HEK293 (cell line): ENCODE measurements around the gene STK11.

Experiments
- FEZF1 ChIP-seq: fragments of 450-650 bp; formaldehyde crosslinking; IDR thresholded peaks from 2 replicates; pipeline ENCODE4 v1.5.1; 2016; ENCODE audit warnings: missing biosample characterization, missing genetic modification characterization
- GLIS1 ChIP-seq: fragments of 450-650 bp; formaldehyde crosslinking; IDR thresholded peaks from 2 replicates; pipeline ENCODE4 v1.5.1; 2016; ENCODE audit warnings: missing biosample characterization, missing genetic modification characterization
- KLF10 ChIP-seq: fragments of 450-650 bp; IDR thresholded peaks from 2 replicates; pipeline ENCODE4 v1.5.1; 2018; ENCODE audit warnings: missing biosample characterization, mild to moderate bottlenecking, missing genetic modification characterization
- OVOL3 ChIP-seq: fragments of 450-650 bp; formaldehyde crosslinking; IDR thresholded peaks from 2 replicates; pipeline ENCODE4 v1.5.1; 2016; ENCODE audit warnings: missing biosample characterization, missing genetic modification characterization
- PATZ1 ChIP-seq: fragments of 450-650 bp; formaldehyde crosslinking; IDR thresholded peaks from 2 replicates; pipeline ENCODE4 v1.5.1; 2016; ENCODE audit warnings: missing biosample characterization, missing genetic modification characterization
- REPIN1 ChIP-seq: fragments of 450-650 bp; formaldehyde crosslinking; IDR thresholded peaks from 2 replicates; pipeline ENCODE4 v1.5.1; 2017; ENCODE audit warnings: missing biosample characterization, missing genetic modification characterization, low read depth
- ZBTB21 ChIP-seq: fragments of 450-650 bp; formaldehyde crosslinking; IDR thresholded peaks from 2 replicates; pipeline ENCODE4 v1.5.1; 2017; ENCODE audit warnings: missing biosample characterization, missing genetic modification characterization
- ZFP69B ChIP-seq: fragments of 450-650 bp; formaldehyde crosslinking; IDR thresholded peaks from 2 replicates; pipeline ENCODE4 v1.5.1; 2016; ENCODE audit warnings: missing biosample characterization, missing genetic modification characterization
- ZNF112 ChIP-seq: fragments of 450-650 bp; formaldehyde crosslinking; IDR thresholded peaks from 2 replicates; pipeline ENCODE4 v1.5.0; 2017; ENCODE audit warnings: missing biosample characterization, missing genetic modification characterization
- ZNF133 ChIP-seq: fragments of 450-650 bp; formaldehyde crosslinking; IDR thresholded peaks from 2 replicates; pipeline ENCODE4 v1.5.1; 2016; ENCODE audit warnings: missing biosample characterization, missing genetic modification characterization
- ZNF174 ChIP-seq: fragments of 450-650 bp; formaldehyde crosslinking; IDR thresholded peaks from 2 replicates; pipeline ENCODE4 v1.5.0; 2017; ENCODE audit warnings: missing biosample characterization, mild to moderate bottlenecking, missing genetic modification characterization
- ZNF175 ChIP-seq: fragments of 450-650 bp; formaldehyde crosslinking; IDR thresholded peaks from 2 replicates; pipeline ENCODE4 v1.5.1; 2016; ENCODE audit warnings: missing biosample characterization, missing genetic modification characterization
- ZNF211 ChIP-seq: fragments of 450-650 bp; formaldehyde crosslinking; IDR thresholded peaks from 2 replicates; pipeline ENCODE4 v1.5.1; 2016; ENCODE audit warnings: low read depth, missing biosample characterization, missing genetic modification characterization
- ZNF26 ChIP-seq: fragments of 450-650 bp; formaldehyde crosslinking; IDR thresholded peaks from 2 replicates; pipeline ENCODE4 v1.5.1; 2016; ENCODE audit warnings: missing biosample characterization, missing genetic modification characterization
- ZNF292 ChIP-seq: fragments of 450-650 bp; formaldehyde crosslinking; IDR thresholded peaks from 2 replicates; pipeline ENCODE4 v1.5.1; 2016; ENCODE audit warnings: low read depth, missing biosample characterization, missing genetic modification characterization, borderline replicate concordance
- ZNF335 ChIP-seq: fragments of 450-650 bp; formaldehyde crosslinking; conservative IDR thresholded peaks from 2 replicates; pipeline ENCODE4 v1.5.1; 2016; ENCODE audit warnings: missing biosample characterization, missing genetic modification characterization
- ZNF362 ChIP-seq: fragments of 450-650 bp; formaldehyde crosslinking; IDR thresholded peaks from 2 replicates; pipeline ENCODE4 v1.5.1; 2016; ENCODE audit warnings: missing biosample characterization, missing genetic modification characterization
- ZNF394 ChIP-seq: fragments of 450-650 bp; formaldehyde crosslinking; IDR thresholded peaks from 2 replicates; pipeline ENCODE4 v1.5.1; 2016; ENCODE audit warnings: missing biosample characterization, missing genetic modification characterization, mild to moderate bottlenecking, moderate library complexity, borderline replicate concordance
- ZNF398 ChIP-seq: fragments of 450-650 bp; formaldehyde crosslinking; IDR thresholded peaks from 2 replicates; pipeline ENCODE4 v1.5.1; 2017; ENCODE audit warnings: missing biosample characterization, missing genetic modification characterization
- ZNF449 ChIP-seq: fragments of 450-650 bp; formaldehyde crosslinking; IDR thresholded peaks from 2 replicates; pipeline ENCODE4 v1.5.1; 2017; ENCODE audit warnings: missing biosample characterization, mild to moderate bottlenecking, missing genetic modification characterization, moderate library complexity
- ZNF48 ChIP-seq: fragments of 450-650 bp; formaldehyde crosslinking; IDR thresholded peaks from 2 replicates; pipeline ENCODE4 v1.5.1; 2016; ENCODE audit warnings: missing biosample characterization, missing genetic modification characterization
- ZNF530 ChIP-seq: fragments of 450-650 bp; formaldehyde crosslinking; IDR thresholded peaks from 2 replicates; pipeline ENCODE4 v1.5.1; 2016; ENCODE audit warnings: low read depth, missing biosample characterization, missing genetic modification characterization
- ZNF544 ChIP-seq: fragments of 450-650 bp; formaldehyde crosslinking; IDR thresholded peaks from 2 replicates; pipeline ENCODE4 v1.5.0; 2017; ENCODE audit warnings: missing biosample characterization, missing genetic modification characterization
- ZNF548 ChIP-seq: fragments of 450-650 bp; formaldehyde crosslinking; IDR thresholded peaks from 2 replicates; pipeline ENCODE4 v1.5.1; 2016; ENCODE audit warnings: missing biosample characterization, missing genetic modification characterization
- ZNF571 ChIP-seq: fragments of 450-650 bp; formaldehyde crosslinking; IDR thresholded peaks from 2 replicates; pipeline ENCODE4 v1.5.0; 2017; ENCODE audit warnings: missing biosample characterization, missing genetic modification characterization
- ZNF596 ChIP-seq: fragments of 450-650 bp; IDR thresholded peaks from 2 replicates; pipeline ENCODE4 v1.5.0; 2018; ENCODE audit warnings: missing biosample characterization, mild to moderate bottlenecking, missing genetic modification characterization, moderate library complexity
- ZNF626 ChIP-seq: fragments of 450-650 bp; sonication (Bioruptor Pico); formaldehyde crosslinking; IDR thresholded peaks from 2 replicates; pipeline ENCODE4 v1.5.1; 2018; ENCODE audit warnings: missing biosample characterization, missing genetic modification characterization, inconsistent platforms
- ZNF658 ChIP-seq: fragments of 450-650 bp; formaldehyde crosslinking; IDR thresholded peaks from 2 replicates; pipeline ENCODE4; 2016; ENCODE audit warnings: missing biosample characterization, missing genetic modification characterization
- ZNF664 ChIP-seq: fragments of 450-650 bp; formaldehyde crosslinking; IDR thresholded peaks from 2 replicates; pipeline ENCODE4 v1.5.1; 2016; ENCODE audit warnings: missing biosample characterization, missing genetic modification characterization
- ZNF776 ChIP-seq: fragments of 450-650 bp; formaldehyde crosslinking; IDR thresholded peaks from 2 replicates; pipeline ENCODE4 v1.5.0; 2017; ENCODE audit warnings: missing biosample characterization, missing genetic modification characterization, borderline replicate concordance
- ZSCAN16 ChIP-seq: fragments of 450-650 bp; formaldehyde crosslinking; IDR thresholded peaks from 2 replicates; pipeline ENCODE4 v1.5.1; 2016; ENCODE audit warnings: missing biosample characterization, missing genetic modification characterization
- ZSCAN18 ChIP-seq: fragments of 450-650 bp; formaldehyde crosslinking; IDR thresholded peaks from 2 replicates; pipeline ENCODE4 v1.5.1; 2016; ENCODE audit warnings: missing biosample characterization, missing genetic modification characterization
- ZXDB ChIP-seq: fragments of 450-650 bp; formaldehyde crosslinking; IDR thresholded peaks from 2 replicates; pipeline ENCODE4 v1.5.1; 2016; ENCODE audit warnings: missing biosample characterization, missing genetic modification characterization

STK11 gene

GRCh38 chr19:1248786-1249297, 43.3 kb downstream of the STK11 start (continued):
- TF ChIP-seq ZBTB21 (tag by site-specific recombination) (no peak), ZNF776 (tag by site-specific recombination) (no peak), FEZF1 (tag by site-specific recombination) (no peak), ZNF112 (no peak), ZNF292 (tag by site-specific recombination) (no peak), ZNF175 (tag by site-specific recombination) (no peak), ZNF571 (no peak), ZNF664 (tag by site-specific recombination) (no peak), ZNF398 (tag by site-specific recombination) (peak; percentile 41), ZNF449 (tag by site-specific recombination) (peak; percentile 52; the same call in 1 of the 2 replicates), ZNF211 (no peak), ZNF362 (tag by site-specific recombination) (no peak), ZFP69B (tag by site-specific recombination) (no peak), ZNF133 (no peak), PATZ1 (tag by site-specific recombination) (peak; percentile 95), ZNF335 (no peak), ZNF48 (tag by site-specific recombination) (no peak), ZSCAN16 (no peak), ZXDB (tag by site-specific recombination) (no peak; the same call in none of the 2 replicates), ZNF626 (tag by site-specific recombination) (no peak; the same call in 1 of the 2 replicates), ZNF174 (no peak), KLF10 (tag by site-specific recombination) (peak; percentile 94), ZNF596 (no peak), ZNF658 (tag by site-specific recombination) (no peak), ZNF530 (no peak), ZNF548 (tag by site-specific recombination) (no peak), ZSCAN18 (tag by site-specific recombination) (no peak), ZNF394 (tag by site-specific recombination) (no peak), GLIS1 (tag by site-specific recombination) (peak; percentile 6), ZNF544 (tag by site-specific recombination) (no peak), ZNF26 (tag by site-specific recombination) (no peak), REPIN1 (no peak; the same call in 1 of the 2 replicates), OVOL3 (tag by site-specific recombination) (no peak)
